PC-3 (cell line): ENCODE measurements around the gene GPN2. TPM values are rescaled to one million over a fixed set of nuclear protein-coding genes. Genes with fewer than 3 reads are reported as not detected.

Experiments used
- ATAC-seq: fragments of 200-7000 bp; cut with Tn5 transposase; 2 replicates; pipeline ENCODE4 v1.9.1; 2020; ENCODE audit warnings: mild to moderate bottlenecking, moderate library complexity
- BruUV-seq: library from RNA; stranded (reverse); fragments of 400-500 nt; replicated peaks from 2 replicates; lab custom pipeline; 2021; lab: Mats Ljungman, UMichigan
- CTCF ChIA-PET: fragments of 300-600 bp; sonication (Branson Sonifier 250); formaldehyde crosslinking; loops from one replicate; lab custom pipeline; 2022; ENCODE audit warnings: antibody characterized with exemption; lab: Charles Lee
- POLR2A ChIA-PET: fragments of 300-600 bp; sonication (Branson Sonifier 250); formaldehyde crosslinking; loops from one replicate; lab custom pipeline; 2022; ENCODE audit warnings: antibody characterized with exemption; ENCODE audit not compliant: unreplicated experiment; lab: Charles Lee
- DNase-seq: peaks from one replicate; pipeline ENCODE4 v3.0.0-alpha.2; 2015
- H2AFZ ChIP-seq: fragments of 300-600 bp; sonication (generic); 2 replicates; pipeline ENCODE4 v1.6.0; 2016; ENCODE audit warnings: antibody characterized with exemption, low read length
- H3F3A ChIP-seq: fragments of 300-600 bp; sonication (generic); one replicate; pipeline ENCODE4 v1.6.0; 2017; ENCODE audit warnings: antibody characterized with exemption, low read length, control low read depth, mild to moderate bottlenecking; ENCODE audit not compliant: unreplicated experiment
- H3K27ac ChIP-seq: fragments of 300-600 bp; sonication (generic); 2 replicates; pipeline ENCODE4 v1.5.1; 2016; ENCODE audit warnings: mild to moderate bottlenecking, low read length
- H3K27me3 ChIP-seq: fragments of 300-600 bp; sonication (generic); 2 replicates; pipeline ENCODE4 v1.6.1; 2016; ENCODE audit warnings: low read length, mixed read lengths
- H3K36me3 ChIP-seq: fragments of 300-600 bp; sonication (generic); 2 replicates; pipeline ENCODE4 v1.6.1; 2016; ENCODE audit warnings: low read depth, mixed run types, low read length, mixed read lengths
- H3K4me1 ChIP-seq: fragments of 300-600 bp; sonication (generic); 2 replicates; pipeline ENCODE4 v1.5.1; 2016; ENCODE audit warnings: low read length; ENCODE audit not compliant: insufficient read depth
- H3K4me2 ChIP-seq: fragments of 300-600 bp; sonication (generic); 2 replicates; pipeline ENCODE4 v1.6.0; 2016; ENCODE audit warnings: low read length
- H3K4me3 ChIP-seq: fragments of 300-600 bp; sonication (generic); 2 replicates; pipeline ENCODE4 v1.5.1; 2016; ENCODE audit warnings: mild to moderate bottlenecking, low read length, mixed read lengths
- H3K79me2 ChIP-seq: fragments of 300-600 bp; sonication (generic); 2 replicates; pipeline ENCODE4 v1.6.1; 2017; ENCODE audit warnings: low read length, mixed read lengths
- H3K9ac ChIP-seq: fragments of 300-600 bp; sonication (generic); 2 replicates; pipeline ENCODE4 v1.6.0; 2016; ENCODE audit warnings: mild to moderate bottlenecking, low read length
- H3K9me2 ChIP-seq: fragments of 300-600 bp; sonication (generic); replicated peaks from 2 replicates; pipeline ENCODE4 v1.6.1; 2016; ENCODE audit warnings: mixed run types, low read length, mixed read lengths
- H3K9me3 ChIP-seq: fragments of 300-600 bp; sonication (generic); 2 replicates; pipeline ENCODE4 v1.6.1; 2016; ENCODE audit warnings: low read length, mixed read lengths
- H4K20me1 ChIP-seq: fragments of 300-600 bp; sonication (generic); 2 replicates; pipeline ENCODE4 v1.6.1; 2016; ENCODE audit warnings: low read length, mixed read lengths
- CTCF ChIP-seq: fragments of 300-600 bp; sonication (generic); conservative IDR thresholded peaks from 2 replicates; pipeline ENCODE4 v1.5.1; 2017; ENCODE audit warnings: antibody characterized with exemption, low read depth, mild to moderate bottlenecking, low read length
- EZH2 ChIP-seq: fragments of 300-600 bp; sonication (generic); IDR thresholded peaks from one replicate; pipeline ENCODE4 v1.6.1; 2017; ENCODE audit warnings: antibody characterized with exemption, mild to moderate bottlenecking, low read length; ENCODE audit not compliant: unreplicated experiment
- EZH2phosphoT487 ChIP-seq: fragments of 300-600 bp; sonication (generic); IDR thresholded peaks from 2 replicates; pipeline ENCODE4 v1.6.1; 2018; ENCODE audit warnings: mild to moderate bottlenecking, antibody characterized with exemption, low read length, borderline replicate concordance
- intact Hi-C: fragments of 100-400 bp; cut with micrococcal nuclease; formaldehyde crosslinking; loops from 2 replicates; pipeline ENCODE4 v1.9.0; 2023
- total RNA-seq: library from RNA; depleted of rRNA; stranded (reverse); fragments of >200 nt; gene quantifications from 2 replicates; pipeline ENCODE4 v1.2.3, GENCODE V29; 2014

GPN2 gene
- total RNA-seq, 1 experiment from 2014 or later: 24.6 TPM

GRCh38 chr1:26833432-26834405 lies 56.4 kb downstream of the GPN2 start:
- DNase-seq (no peak), ATAC-seq (no peak)
- no peak overlapping the region for H3K4me2 ChIP-seq
- H3K9me3 ChIP-seq: no peaks in the 10 kb centered on the region
- H2AFZ ChIP-seq: no peak overlapping the region
- H3K9me2 ChIP-seq: no peaks in the 10 kb centered on the region
- H3K27ac ChIP-seq: no peak overlapping the region
- peaks cover 30% of the 10 kb centered on the region for H3K36me3 ChIP-seq
- POLR2A ChIA-PET: no interaction called here
- TF ChIP-seq EZH2 (no peak), EZH2phosphoT487 (no peak), CTCF (no peak)
- CTCF ChIA-PET: no interaction called here
- H3K27me3 ChIP-seq: no peaks in the 10 kb centered on the region
- no peaks in the 10 kb centered on the region for H3F3A ChIP-seq
- peaks cover 15% of the 10 kb centered on the region for H3K4me1 ChIP-seq
- no peaks in the 10 kb centered on the region for H4K20me1 ChIP-seq
- intact Hi-C loops: no loop called here
- peaks cover 37% of the 10 kb centered on the region for H3K79me2 ChIP-seq
- BruUV-seq: no TSS peak
- no peak overlapping the region for H3K9ac ChIP-seq
- no peak overlapping the region for H3K4me3 ChIP-seq

GRCh38 chr1:26832249-26832960 lies 57.7 kb downstream of the GPN2 start:
- peak overlapping the region; percentile 18 for H3K27ac ChIP-seq
- no peaks in the 10 kb centered on the region for H3K27me3 ChIP-seq
- no peak overlapping the region for H3K4me3 ChIP-seq
- ChIA-PET POLR2A (no interaction called here), CTCF (no interaction called here)
- H3F3A ChIP-seq: no peaks in the 10 kb centered on the region
- no peak overlapping the region for H3K9ac ChIP-seq
- H3K79me2 ChIP-seq: peaks cover 49% of the 10 kb centered on the region
- TF ChIP-seq EZH2phosphoT487 (no peak), EZH2 (no peak), CTCF (no peak)
- H3K9me3 ChIP-seq: no peaks in the 10 kb centered on the region
- H3K36me3 ChIP-seq: peaks cover 30% of the 10 kb centered on the region
- no peaks in the 10 kb centered on the region for H4K20me1 ChIP-seq
- no TSS peak for BruUV-seq
- no peak overlapping the region for H2AFZ ChIP-seq
- H3K9me2 ChIP-seq: no peaks in the 10 kb centered on the region
- H3K4me2 ChIP-seq: no peak overlapping the region
- peaks cover 21% of the 10 kb centered on the region for H3K4me1 ChIP-seq
- DNase-seq (no peak), ATAC-seq (no peak)
- intact Hi-C loops: no loop called here
